Stimulated activated effector memory CD8-positive, alpha-beta T cell treated with anti-CD3 and anti-CD28 coated beads, Interleukin-12 subunit alpha, Interleukin-12 subunit beta, amount 100 ng/mL, for 72 hours (primary cell): ENCODE measurements around the gene NDRG4.
A peak's percentile ranks its signal among the peaks of the same experiment; 100 is the strongest.
"Not testable (repeated sequence)": the region's sequence is repeated elsewhere in the genome, so short reads cannot be mapped to it uniquely, and the experiment has no call there.

Source experiments
- ATAC-seq: fragments of 150-1000 bp; cut with Tn5 transposase; 2 replicates; pipeline ENCODE4 v1.10.0; 2021
- DNase-seq, 2 donors: peaks; one replicate each; pipeline ENCODE4 v3.0.0; 2021 to 2022; ENCODE audit warnings: low spot score in 2 of 2
- H3K27ac Mint-ChIP-seq: one replicate; pipeline ENCODE4 v1.8.0; 2022; ENCODE audit warnings: mild to moderate bottlenecking, mixed read lengths
- H3K36me3 Mint-ChIP-seq: one replicate; pipeline ENCODE4 v1.8.0; 2022; ENCODE audit warnings: mild to moderate bottlenecking, mixed read lengths
- H3K4me1 Mint-ChIP-seq: one replicate; pipeline ENCODE4 v1.8.0; 2022; ENCODE audit warnings: mixed read lengths
- H3K4me3 Mint-ChIP-seq: one replicate; pipeline ENCODE4 v1.8.0; 2022; ENCODE audit warnings: mild to moderate bottlenecking, mixed read lengths
- H3K9me3 Mint-ChIP-seq: one replicate; pipeline ENCODE4 v1.8.0; 2022; ENCODE audit warnings: mixed read lengths

The NDRG4 gene

DNA sequence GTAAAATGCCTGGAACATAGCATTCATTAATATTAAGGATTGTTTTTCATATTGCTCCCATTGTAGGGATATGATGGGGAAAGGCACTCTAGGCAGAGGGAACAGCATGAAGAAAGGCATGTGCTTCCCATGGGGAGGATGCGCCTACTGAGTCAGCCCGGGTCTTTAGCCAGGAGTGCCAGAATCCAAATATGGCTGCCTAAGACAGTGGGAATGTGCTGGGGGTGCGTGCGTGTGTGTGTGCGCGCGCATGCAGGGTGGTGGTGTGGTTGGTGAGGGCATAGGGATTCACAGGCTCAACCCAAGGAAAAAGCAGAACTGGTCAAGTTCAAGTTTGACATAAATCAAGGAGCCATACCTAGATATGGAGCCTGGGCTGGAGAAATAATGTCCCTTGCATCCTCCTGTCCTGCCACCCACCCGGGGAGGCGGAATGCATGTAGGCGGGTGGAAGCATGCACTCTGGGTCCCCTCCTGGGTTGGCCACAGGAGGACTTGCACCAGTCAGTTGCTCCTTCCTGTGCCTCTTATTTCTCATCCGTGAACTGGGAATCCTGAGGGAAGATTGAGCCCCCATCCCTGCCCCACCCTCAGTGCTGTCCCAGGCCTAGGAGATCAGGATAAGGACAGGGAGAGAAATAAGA lies 18.6 kb upstream of the NDRG4 start:
- ATAC-seq (no peak), DNase-seq (no peak)
- H3K4me3 Mint-ChIP-seq, result no peak overlapping the region
- no peaks in the 10 kb centered on the region for H3K4me1 Mint-ChIP-seq
- H3K9me3 Mint-ChIP-seq, result no peaks in the 10 kb centered on the region
- no peaks in the 10 kb centered on the region for H3K36me3 Mint-ChIP-seq
- H3K27ac Mint-ChIP-seq, result no peak overlapping the region

GRCh38 chr16:58481931-58482330 lies 18.0 kb upstream of the NDRG4 start:
- H3K4me1 Mint-ChIP-seq, result no peaks in the 10 kb centered on the region
- ATAC-seq, result no peak

DNA sequence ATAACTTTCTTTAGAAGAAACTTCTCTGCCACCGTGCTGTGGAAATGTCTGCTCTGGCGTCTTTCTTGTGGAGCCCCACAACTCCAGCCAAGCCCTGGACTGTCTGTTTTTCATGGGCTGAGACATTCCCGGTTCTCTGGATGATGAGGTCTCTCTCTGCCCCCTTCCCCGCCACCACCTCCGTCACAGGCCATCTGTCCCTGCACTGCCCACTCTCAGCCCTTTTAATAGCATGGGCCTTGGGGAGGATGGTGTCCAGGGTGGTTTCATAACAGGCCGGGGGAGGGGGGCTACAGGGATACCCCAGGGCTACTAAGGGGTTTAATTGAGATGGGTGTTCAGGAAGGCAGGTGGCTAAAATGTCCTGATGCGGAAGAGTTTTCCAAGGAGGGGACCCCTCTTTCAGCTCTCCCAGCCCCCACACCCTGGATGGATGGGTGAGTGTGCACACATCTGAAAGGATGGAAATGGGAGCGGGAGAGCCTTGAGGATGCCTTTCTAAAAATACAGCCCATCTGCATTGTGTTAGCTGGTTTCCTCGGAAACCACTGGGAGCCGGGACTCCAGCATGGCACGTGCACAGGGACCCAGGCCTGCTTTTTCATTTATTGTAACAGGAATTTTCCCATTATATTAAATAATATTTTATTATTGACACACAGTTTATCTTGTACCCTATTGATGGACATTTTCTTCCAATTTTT lies 14.6 kb upstream of the NDRG4 start:
- H3K9me3 Mint-ChIP-seq, result no peaks in the 10 kb centered on the region
- H3K27ac Mint-ChIP-seq, result no peak overlapping the region
- H3K4me1 Mint-ChIP-seq, result no peaks in the 10 kb centered on the region
- ATAC-seq (no peak), DNase-seq (no peak)
- H3K4me3 Mint-ChIP-seq, result no peak overlapping the region
- no peaks in the 10 kb centered on the region for H3K36me3 Mint-ChIP-seq

More at GRCh38 chr16:58481931-58482330, 18.0 kb upstream of the NDRG4 start:
- no peaks in the 10 kb centered on the region for H3K9me3 Mint-ChIP-seq
- H3K27ac Mint-ChIP-seq, result no peak overlapping the region
- no peaks in the 10 kb centered on the region for H3K36me3 Mint-ChIP-seq
- no peak overlapping the region for H3K4me3 Mint-ChIP-seq
- no peak for DNase-seq

DNA sequence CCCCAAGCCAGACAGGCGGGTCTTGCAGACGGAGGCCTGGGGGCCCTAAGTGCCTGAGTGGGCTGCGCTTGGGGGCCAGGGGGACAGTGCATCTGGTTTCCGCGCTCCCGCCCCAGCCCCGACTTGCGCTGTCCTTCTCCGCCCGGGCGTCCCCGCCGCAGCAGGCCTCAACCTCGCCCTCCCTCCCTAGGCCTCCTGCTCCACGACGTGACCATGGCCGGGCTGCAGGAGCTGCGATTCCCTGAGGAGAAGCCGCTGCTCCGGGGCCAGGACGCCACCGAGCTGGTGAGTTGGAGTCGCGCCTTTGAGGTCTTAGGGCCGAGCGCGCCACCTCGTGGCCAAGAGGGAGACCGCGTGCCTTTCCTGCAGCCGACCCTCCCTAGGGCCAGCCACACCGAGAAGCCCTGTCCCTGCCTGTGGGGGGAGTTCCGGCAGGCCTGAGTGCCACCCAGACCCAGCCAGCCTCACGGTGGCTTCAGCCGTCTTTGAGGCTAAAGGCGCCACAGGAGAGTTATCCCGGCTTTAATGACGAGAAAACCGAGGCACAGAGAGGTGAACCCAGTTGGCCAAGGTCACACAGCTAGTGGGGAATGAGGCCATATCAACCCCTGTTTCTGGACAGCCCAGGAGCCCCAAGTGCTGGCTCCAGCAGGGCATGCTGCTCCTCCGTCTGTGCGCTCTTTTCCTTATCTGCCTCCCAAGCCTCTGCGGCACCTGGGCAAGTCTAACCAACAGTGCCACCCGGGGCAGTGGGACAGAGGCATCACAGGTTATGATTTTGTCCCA lies 12.2 kb upstream of the NDRG4 start:
- H3K36me3 Mint-ChIP-seq, result no peaks in the 10 kb centered on the region
- ATAC-seq (peak; percentile 81), DNase-seq (peak; percentile 70 to 85)
- H3K9me3 Mint-ChIP-seq, result no peaks in the 10 kb centered on the region
- H3K4me1 Mint-ChIP-seq, result no peaks in the 10 kb centered on the region
- no peak overlapping the region for H3K4me3 Mint-ChIP-seq
- H3K27ac Mint-ChIP-seq, result no peak overlapping the region

- H3K4me3 Mint-ChIP-seq, result no peak overlapping the region
- no peaks in the 10 kb centered on the region for H3K4me1 Mint-ChIP-seq
- no peaks in the 10 kb centered on the region for H3K9me3 Mint-ChIP-seq
- H3K36me3 Mint-ChIP-seq, result no peaks in the 10 kb centered on the region
- DNase-seq (no peak), ATAC-seq (no peak)
- H3K27ac Mint-ChIP-seq, result no peak overlapping the region
Measured at GRCh38 chr16:58488531-58488930, 11.4 kb upstream of the NDRG4 start.

GRCh38 chr16:58490065-58490464 lies 9.9 kb upstream of the NDRG4 start:
- no peaks in the 10 kb centered on the region for H3K9me3 Mint-ChIP-seq
- H3K27ac Mint-ChIP-seq, result no peak overlapping the region
- no peak for DNase-seq
- H3K4me1 Mint-ChIP-seq, result peaks cover 1% of the 10 kb centered on the region
- H3K36me3 Mint-ChIP-seq, result no peaks in the 10 kb centered on the region
- H3K4me3 Mint-ChIP-seq, result no peak overlapping the region
- ATAC-seq, result no peak

GRCh38 chr16:58490539-58490938 lies 9.4 kb upstream of the NDRG4 start:
- H3K4me1 Mint-ChIP-seq, H3K4me3 Mint-ChIP-seq, H3K9me3 Mint-ChIP-seq, DNase-seq, ATAC-seq, H3K27ac Mint-ChIP-seq, H3K36me3 Mint-ChIP-seq: not testable (repeated sequence)

DNA sequence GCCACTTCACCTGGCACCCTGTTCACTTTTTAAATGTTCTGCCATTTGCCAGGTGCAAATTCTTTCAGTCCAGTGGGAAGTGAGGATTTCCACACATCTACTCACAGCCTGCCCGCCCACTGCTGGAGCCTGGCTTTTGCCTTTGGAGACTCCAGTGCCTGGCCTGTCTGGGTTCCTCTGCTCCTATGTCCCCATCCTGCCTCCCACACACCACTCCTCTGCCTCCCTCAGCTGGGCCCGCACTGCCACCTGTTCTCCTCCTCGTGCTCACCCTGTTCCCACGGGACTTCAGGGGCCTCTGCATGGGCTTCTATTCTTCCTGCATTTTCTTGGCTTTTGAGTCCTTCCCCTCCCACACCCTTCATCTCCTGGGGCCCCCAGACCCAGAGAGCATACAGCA lies 7.9 kb upstream of the NDRG4 start:
- H3K27ac Mint-ChIP-seq, result no peak overlapping the region
- H3K4me1 Mint-ChIP-seq, result peaks cover 9% of the 10 kb centered on the region
- no peak for ATAC-seq
- no peak overlapping the region for H3K4me3 Mint-ChIP-seq
- no peaks in the 10 kb centered on the region for H3K9me3 Mint-ChIP-seq
- no peaks in the 10 kb centered on the region for H3K36me3 Mint-ChIP-seq
- no peak for DNase-seq

DNA sequence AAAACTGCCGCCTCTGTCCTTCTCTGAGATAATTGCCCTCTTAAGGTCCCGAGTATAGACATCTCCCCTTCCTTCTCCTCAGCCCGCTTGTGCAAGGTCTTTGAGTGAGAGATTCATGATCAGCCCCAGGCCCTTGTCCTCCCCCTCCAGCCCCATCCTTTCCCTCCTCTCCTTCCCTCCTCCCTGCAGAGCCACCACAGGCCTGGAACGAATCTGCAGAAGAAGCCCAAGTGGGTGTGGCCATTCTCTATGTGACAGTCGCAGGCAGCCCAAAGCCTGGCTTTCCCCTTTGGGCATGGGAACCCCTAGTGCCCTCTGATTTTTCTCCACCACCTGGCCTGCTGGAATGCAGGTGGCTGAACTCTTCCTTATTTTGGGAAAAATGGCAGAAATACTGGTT lies 7.2 kb upstream of the NDRG4 start:
- ATAC-seq, result no peak
- H3K9me3 Mint-ChIP-seq, result no peaks in the 10 kb centered on the region
- no peak overlapping the region for H3K27ac Mint-ChIP-seq

GRCh38 chr16:58493756-58494431 lies 6.0 kb upstream of the NDRG4 start:
- Mint-ChIP-seq H3K36me3 (no peaks in the 10 kb centered on the region), H3K4me3 (no peak overlapping the region), H3K27ac (no peak overlapping the region), H3K9me3 (no peaks in the 10 kb centered on the region), H3K4me1 (peaks cover 14% of the 10 kb centered on the region)
- no peak for ATAC-seq
- DNase-seq, result no peak

More for the DNA sequence above, 7.2 kb upstream of the NDRG4 start:
- no peak overlapping the region for H3K4me3 Mint-ChIP-seq
- no peaks in the 10 kb centered on the region for H3K36me3 Mint-ChIP-seq
- peaks cover 9% of the 10 kb centered on the region for H3K4me1 Mint-ChIP-seq
- no peak for DNase-seq

GRCh38 chr16:58494981-58495520 lies 4.9 kb upstream of the NDRG4 start:
- peak overlapping the region; percentile 87 for H3K27ac Mint-ChIP-seq
- H3K9me3 Mint-ChIP-seq, result no peaks in the 10 kb centered on the region
- no peaks in the 10 kb centered on the region for H3K36me3 Mint-ChIP-seq
- peak in 1 of 2 donors; percentile 57 for DNase-seq
- no peak overlapping the region for H3K4me3 Mint-ChIP-seq
- ATAC-seq, result peak; percentile 54
- peaks cover 18% of the 10 kb centered on the region for H3K4me1 Mint-ChIP-seq

GRCh38 chr16:58495521-58496331 lies 4.2 kb upstream of the NDRG4 start:
- no peaks in the 10 kb centered on the region for H3K9me3 Mint-ChIP-seq
- no peaks in the 10 kb centered on the region for H3K36me3 Mint-ChIP-seq
- H3K4me1 Mint-ChIP-seq, result peaks cover 23% of the 10 kb centered on the region
- DNase-seq, result no peak
- no peak overlapping the region for H3K4me3 Mint-ChIP-seq
- H3K27ac Mint-ChIP-seq, result peak overlapping the region; percentile 87
- ATAC-seq, result no peak

- H3K4me1 Mint-ChIP-seq, result peaks cover 30% of the 10 kb centered on the region
- no peak for ATAC-seq
- no peaks in the 10 kb centered on the region for H3K9me3 Mint-ChIP-seq
- no peak for DNase-seq
- no peak overlapping the region for H3K27ac Mint-ChIP-seq
- no peaks in the 10 kb centered on the region for H3K36me3 Mint-ChIP-seq
- H3K4me3 Mint-ChIP-seq, result no peak overlapping the region
Measured at GRCh38 chr16:58497468-58497867, 2.5 kb upstream of the NDRG4 start.

GRCh38 chr16:58497935-58498334 lies 2.0 kb upstream of the NDRG4 start:
- ATAC-seq (no peak), DNase-seq (no peak)
- no peak overlapping the region for H3K4me3 Mint-ChIP-seq
- H3K27ac Mint-ChIP-seq, result peak overlapping the region; percentile 26
- H3K36me3 Mint-ChIP-seq, result no peaks in the 10 kb centered on the region
- H3K4me1 Mint-ChIP-seq, result peaks cover 30% of the 10 kb centered on the region
- H3K9me3 Mint-ChIP-seq, result no peaks in the 10 kb centered on the region
